Measurements from ENCODE around the gene KCNJ9.
A peak's percentile ranks its signal among the peaks of the same experiment; 100 is the strongest.

The KCNJ9 gene

GRCh38 chr1:160058087-160058486, 23.3 kb upstream of the KCNJ9 start:
- TF ChIP-seq GATA3 (IDR thresholded peaks at IDR 0.05; ENCODE audit: low read depth, low read length) (no peak), GATA2 (IDR thresholded peaks at IDR 0.05; ENCODE audit: low read depth, low read length) (no peak)

GRCh38 chr1:160061369-160062229, 19.7 kb upstream of the KCNJ9 start:
- no peak for TF ChIP-seq GATA3 (IDR thresholded peaks at IDR 0.05; ENCODE audit: low read depth, low read length)
- TF ChIP-seq GATA2 (IDR thresholded peaks at IDR 0.05; ENCODE audit: low read depth, low read length) = no peak

GRCh38 chr1:160062230-160062532, 19.2 kb upstream of the KCNJ9 start:
- no peak for TF ChIP-seq GATA3 (IDR thresholded peaks at IDR 0.05; ENCODE audit: low read depth, low read length)
- TF ChIP-seq GATA2 (IDR thresholded peaks at IDR 0.05; ENCODE audit: low read depth, low read length) = no peak

- TF ChIP-seq GATA3 (IDR thresholded peaks at IDR 0.05; ENCODE audit: low read depth, low read length) = no peak
- no peak for TF ChIP-seq GATA2 (IDR thresholded peaks at IDR 0.05; ENCODE audit: low read depth, low read length)
These were observed 18.2 kb upstream of the KCNJ9 start for GRCh38 chr1:160063176-160063575.

DNA sequence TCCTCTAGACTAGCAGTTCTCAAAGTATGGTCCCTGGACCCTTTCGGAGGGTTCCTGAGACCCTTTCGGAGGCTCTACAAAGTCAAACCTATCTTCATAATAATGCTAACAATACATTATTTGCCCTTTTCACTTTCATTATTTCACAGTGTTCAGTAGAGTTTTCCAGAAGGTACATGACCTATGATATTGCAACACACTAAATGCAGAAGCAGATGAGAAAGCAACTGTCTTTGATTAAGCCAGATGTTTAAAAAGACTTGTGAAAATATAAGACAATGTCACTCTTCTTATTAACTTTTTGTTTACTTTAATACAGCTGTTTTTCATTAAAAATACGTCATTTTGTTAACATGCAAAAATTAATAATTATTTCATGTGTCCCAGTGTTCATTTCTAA, 17.2 kb upstream of the KCNJ9 start:
- TF ChIP-seq GATA2 (IDR thresholded peaks at IDR 0.05; ENCODE audit: low read depth, low read length) (no peak), GATA3 (IDR thresholded peaks at IDR 0.05; ENCODE audit: low read depth, low read length) (no peak)

DNA sequence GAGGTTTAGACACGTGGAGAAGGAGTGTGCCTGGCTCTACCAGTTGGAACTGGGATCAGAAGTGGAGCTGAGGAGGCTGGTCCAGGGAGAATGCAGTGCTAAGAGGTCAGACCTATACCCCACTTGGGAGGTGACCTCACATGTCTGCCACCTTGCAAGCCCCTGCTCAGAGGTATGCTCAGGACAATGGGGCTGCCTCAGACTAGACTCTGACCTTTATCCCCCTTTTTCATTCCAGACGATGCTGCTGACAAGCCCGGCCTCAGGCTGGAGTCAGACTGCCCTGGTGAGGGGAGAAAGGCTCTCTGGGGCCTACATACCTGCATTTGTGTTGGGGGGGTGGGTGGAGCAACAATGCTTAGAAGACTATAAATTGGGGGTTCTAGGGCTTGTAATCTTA, 16.6 kb upstream of the KCNJ9 start:
- no peak for TF ChIP-seq GATA3 (IDR thresholded peaks at IDR 0.05; ENCODE audit: low read depth, low read length)
- TF ChIP-seq GATA2 (IDR thresholded peaks at IDR 0.05; ENCODE audit: low read depth, low read length) = no peak

DNA sequence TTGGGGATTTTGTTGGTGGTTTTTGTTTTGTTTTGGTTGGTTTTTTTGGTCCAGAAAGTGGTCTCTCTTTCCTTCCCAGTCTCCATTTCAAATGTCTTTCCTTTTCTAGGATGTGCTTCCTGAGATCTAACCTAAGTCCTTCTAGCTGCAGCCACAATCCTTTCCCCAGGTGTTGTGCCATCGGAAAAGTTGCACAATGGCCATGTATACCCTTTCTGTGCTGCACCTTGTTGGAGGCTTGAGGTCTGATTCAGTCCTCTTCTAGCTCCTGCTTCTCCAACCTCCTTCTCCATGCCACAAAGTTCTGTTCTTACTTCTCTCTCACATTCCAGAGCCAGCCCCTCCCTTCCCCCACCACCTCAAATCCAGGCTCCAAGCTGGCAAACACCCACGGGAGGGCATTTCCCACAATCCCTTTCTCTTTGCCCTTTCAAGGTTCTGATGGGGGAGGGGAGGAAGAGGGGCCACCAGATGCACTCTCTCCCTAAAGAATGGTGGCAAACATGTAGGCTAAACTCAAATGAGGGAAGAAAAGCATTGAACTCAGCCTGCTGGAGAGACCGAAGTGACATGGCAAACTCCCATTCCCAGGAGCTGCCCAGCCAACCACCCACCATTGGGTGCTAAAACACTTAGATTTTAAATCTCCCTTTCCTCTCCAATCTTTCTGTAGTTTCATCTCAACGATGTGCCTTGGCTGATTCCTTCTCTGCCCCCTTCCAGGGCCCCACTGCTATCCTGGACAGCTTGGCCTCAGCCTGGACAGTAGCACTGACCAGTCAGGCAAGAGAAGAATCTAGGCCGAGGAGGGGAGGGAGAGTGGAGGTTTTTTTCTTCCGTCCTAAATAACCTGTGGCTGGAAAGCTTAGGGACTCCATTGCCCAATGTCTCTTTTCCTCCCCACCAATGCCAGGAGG, 14.3 kb upstream of the KCNJ9 start:
- TF ChIP-seq GATA2 (IDR thresholded peaks at IDR 0.05; ENCODE audit: low read depth, low read length) = no peak
- TF ChIP-seq GATA3 (IDR thresholded peaks at IDR 0.05; ENCODE audit: low read depth, low read length) = no peak

DNA sequence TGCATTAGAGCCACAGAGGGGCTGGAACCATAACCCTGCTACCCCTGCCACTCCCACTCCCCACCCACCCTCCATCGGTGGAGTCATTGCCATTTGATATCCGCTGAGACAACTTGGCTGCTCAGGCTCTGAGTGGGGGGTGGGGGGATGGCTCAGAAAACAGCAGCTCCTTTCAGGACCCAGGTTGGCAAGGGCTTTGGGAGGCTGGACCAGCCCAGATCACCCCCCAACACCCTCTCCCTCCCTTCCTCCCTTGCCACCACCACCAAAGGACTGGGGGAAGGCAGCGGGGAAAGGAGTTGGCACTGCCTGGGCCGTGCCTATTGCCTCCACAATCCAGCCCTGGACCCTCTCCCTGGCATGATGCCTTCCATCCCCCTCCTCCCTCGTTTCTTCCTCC, 13.1 kb upstream of the KCNJ9 start:
- TF ChIP-seq GATA3 (IDR thresholded peaks at IDR 0.05; ENCODE audit: low read depth, low read length) (no peak), GATA2 (IDR thresholded peaks at IDR 0.05; ENCODE audit: low read depth, low read length) (no peak)

DNA sequence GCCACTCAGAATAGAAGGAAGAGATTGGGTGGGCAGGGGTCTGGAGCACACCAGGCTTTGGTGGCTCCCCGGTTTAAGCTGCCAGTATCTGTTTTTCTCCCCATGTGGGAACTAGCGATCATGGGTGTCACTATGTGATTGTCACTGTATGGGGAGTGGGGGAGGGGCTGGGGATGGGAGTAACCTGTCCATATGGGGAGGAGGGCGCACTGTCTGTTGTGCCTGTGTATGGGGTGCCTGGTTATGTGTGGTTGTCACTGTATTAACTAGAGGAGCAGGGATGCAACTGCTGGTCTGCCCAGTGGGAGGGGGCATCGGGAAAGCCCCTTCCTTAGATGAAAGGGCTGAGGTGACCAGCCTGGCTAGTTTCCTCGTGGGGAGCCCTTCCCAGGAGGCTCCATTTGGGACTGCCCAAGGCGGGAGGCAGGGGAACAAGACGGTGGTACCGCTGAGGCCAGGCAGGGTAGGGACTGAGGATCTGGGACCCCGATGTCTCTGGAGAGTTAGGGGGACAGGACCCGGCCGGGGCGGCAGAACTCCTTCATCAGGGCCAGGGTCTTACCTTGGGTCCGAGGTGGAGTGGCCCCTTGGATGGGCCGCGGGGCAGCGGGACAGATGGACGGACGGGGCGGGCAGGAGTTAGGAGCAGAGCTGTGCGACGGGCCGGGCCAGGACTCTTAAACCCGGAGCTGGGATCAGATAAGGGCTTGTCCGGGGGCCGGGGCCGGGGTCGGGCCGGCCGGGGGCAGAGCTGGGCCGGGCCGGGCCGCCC, 11.7 kb upstream of the KCNJ9 start, which contains the start of gene KCNJ10:
Gene KCNJ10 (minus strand): TSS at position 701 of the 772 bp plus-strand sequence. CDS start 27,628 bp downstream, outside the sequence.
- TF ChIP-seq GATA2 (IDR thresholded peaks at IDR 0.05; ENCODE audit: low read depth, low read length) = peak; percentile 52
- no peak for TF ChIP-seq GATA3 (IDR thresholded peaks at IDR 0.05; ENCODE audit: low read depth, low read length)

- TF ChIP-seq GATA2 (IDR thresholded peaks at IDR 0.05; ENCODE audit: low read depth, low read length) (no peak; the same call in 1 of the 2 replicates), GATA3 (IDR thresholded peaks at IDR 0.05; ENCODE audit: low read depth, low read length) (no peak)
These were observed 10.8 kb upstream of the KCNJ9 start for GRCh38 chr1:160070243-160071163.

DNA sequence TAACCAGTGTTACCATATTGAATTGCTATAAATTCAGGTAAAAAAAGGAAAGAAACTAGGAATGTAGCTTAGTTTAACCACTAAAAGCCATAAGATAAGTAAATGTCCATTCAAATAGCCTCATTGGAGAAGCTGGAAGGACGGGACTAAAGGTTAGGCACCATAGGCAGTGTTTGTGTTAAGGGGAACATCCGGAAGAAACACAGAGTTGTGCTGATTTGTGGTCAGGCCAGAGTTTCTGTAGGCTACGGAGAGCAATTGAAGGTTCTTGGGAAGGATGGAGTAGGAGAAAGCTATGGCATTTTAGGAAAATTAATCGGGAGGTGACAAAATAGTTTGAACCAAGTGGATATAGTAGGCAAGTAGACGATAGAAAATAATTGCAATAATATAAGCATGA, 10.0 kb upstream of the KCNJ9 start:
- TF ChIP-seq GATA2 (IDR thresholded peaks at IDR 0.05; ENCODE audit: low read depth, low read length) (no peak), GATA3 (IDR thresholded peaks at IDR 0.05; ENCODE audit: low read depth, low read length) (no peak)

- TF ChIP-seq GATA2 (IDR thresholded peaks at IDR 0.05; ENCODE audit: low read depth, low read length) (no peak), GATA3 (IDR thresholded peaks at IDR 0.05; ENCODE audit: low read depth, low read length) (no peak)
These were observed 6.5 kb upstream of the KCNJ9 start for GRCh38 chr1:160074865-160075264.

- no peak for TF ChIP-seq GATA3 (IDR thresholded peaks at IDR 0.05; ENCODE audit: low read depth, low read length)
- no peak for TF ChIP-seq GATA2 (IDR thresholded peaks at IDR 0.05; ENCODE audit: low read depth, low read length)
These were observed 5.5 kb upstream of the KCNJ9 start for GRCh38 chr1:160075836-160076235.

All from SH-SY5Y (cell line).